Retinal pigment epithelial cell (primary cell): Measurements from ENCODE around the gene KIF26A.

Experiments used
- DNase-seq: peaks from one replicate; pipeline ENCODE4 v3.0.0-alpha.2; 2010; ENCODE audit warnings: low read depth
- H3K4me3 ChIP-seq: 2 replicates; pipeline ENCODE4 v1.5.1; 2011; ENCODE audit warnings: mild to moderate bottlenecking, low read length, control low read depth, moderate library complexity
- CTCF ChIP-seq: conservative IDR thresholded peaks from 2 replicates; pipeline ENCODE4 v1.5.1; 2011; ENCODE audit warnings: low read depth, low read length, control low read depth, inconsistent platforms

KIF26A gene

GRCh38 chr14:104135121-104135903 lies 3.1 kb upstream of the KIF26A start:
- no peak for DNase-seq
- H3K4me3 ChIP-seq, result no peak overlapping the region
- peak; percentile 51 for TF ChIP-seq CTCF

DNA sequence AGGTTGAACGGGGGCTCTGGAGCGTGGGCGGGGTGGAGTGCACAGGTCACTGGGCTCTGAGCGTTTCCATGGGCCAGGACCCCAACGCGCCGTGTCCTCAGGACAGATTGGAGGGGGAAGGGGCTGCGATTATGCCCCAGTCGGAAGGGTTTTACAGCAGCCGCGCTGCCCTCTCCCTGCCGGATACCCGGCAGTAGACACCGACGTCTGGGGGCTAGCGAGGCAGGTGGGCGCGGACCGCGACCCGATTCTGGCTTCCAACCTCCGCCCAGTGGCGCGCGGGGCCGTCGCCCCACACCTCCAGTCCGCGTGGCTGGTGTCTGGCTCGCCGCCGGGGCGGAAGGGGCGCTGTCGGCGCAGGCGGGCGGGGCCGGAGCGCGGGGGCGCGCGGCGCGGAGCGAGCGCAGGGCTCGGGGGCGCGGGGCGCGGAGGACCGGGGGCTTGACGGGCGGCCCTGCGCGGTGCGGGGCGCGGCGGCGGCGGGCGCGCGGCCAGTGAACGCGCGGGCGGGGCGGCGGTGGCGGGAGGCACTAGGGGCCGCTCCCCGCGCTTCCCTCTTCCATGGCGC lies 2.4 kb upstream of the KIF26A start:
- no peak for DNase-seq
- TF ChIP-seq CTCF, result no peak
- no peak overlapping the region for H3K4me3 ChIP-seq

GRCh38 chr14:104136472-104137296 lies 1.7 kb upstream of the KIF26A start:
- no peak for TF ChIP-seq CTCF
- no peak for DNase-seq
- peak overlapping the region; percentile 20 for H3K4me3 ChIP-seq

- DNase-seq, result no peak
Measured at GRCh38 chr14:104137297-104138097, 890 bp upstream of the KIF26A start.

DNA sequence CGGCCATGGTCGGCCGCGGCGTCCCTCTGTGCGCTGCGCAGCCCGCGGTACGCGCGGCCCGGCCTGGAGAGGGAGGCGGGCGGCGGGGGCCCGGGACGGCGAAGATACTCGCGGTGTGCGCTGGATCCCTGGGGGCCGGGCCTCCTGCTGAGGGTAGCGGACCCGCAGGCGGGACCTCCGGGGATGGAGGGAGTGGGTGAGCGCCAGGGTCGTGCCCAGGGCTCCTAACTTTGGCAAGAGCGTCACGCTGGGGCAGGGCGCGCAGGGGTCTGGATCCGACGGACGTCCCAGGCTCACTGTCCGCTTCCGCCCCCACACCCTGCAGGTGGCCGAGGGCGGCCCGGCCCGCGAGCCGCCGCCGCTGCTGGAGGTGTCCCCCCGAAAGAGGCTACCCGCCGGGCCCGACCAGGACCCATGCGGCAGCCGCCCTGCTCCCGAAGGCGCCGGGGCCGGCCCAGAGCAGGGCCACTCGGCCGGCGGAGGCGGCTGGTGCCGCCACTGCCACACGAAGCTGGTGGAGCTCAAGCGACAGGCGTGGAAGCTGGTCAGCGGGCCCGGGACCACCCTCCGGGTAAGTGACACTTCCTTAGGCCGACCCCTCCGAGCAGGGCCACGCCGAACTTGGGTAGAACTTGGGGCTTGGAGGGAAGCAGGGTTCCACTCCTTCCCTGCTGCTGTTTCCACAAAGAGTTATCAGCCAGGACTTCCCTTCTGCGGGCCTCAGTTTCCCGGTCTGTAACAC lies 502 bp downstream of the KIF26A start:
- TF ChIP-seq CTCF, result no peak
- peak overlapping the region; percentile 41 for H3K4me3 ChIP-seq
- no peak for DNase-seq

More at GRCh38 chr14:104137297-104138097, 890 bp upstream of the KIF26A start:
- H3K4me3 ChIP-seq, result peak overlapping the region; percentile 36
- peak; percentile 58 for TF ChIP-seq CTCF
